Measurements from ENCODE around the gene GRAP2.
"Not testable (repeated sequence)": the region's sequence is repeated elsewhere in the genome, so short reads cannot be mapped to it uniquely, and the experiment has no call there.

Gene GRAP2

DNA sequence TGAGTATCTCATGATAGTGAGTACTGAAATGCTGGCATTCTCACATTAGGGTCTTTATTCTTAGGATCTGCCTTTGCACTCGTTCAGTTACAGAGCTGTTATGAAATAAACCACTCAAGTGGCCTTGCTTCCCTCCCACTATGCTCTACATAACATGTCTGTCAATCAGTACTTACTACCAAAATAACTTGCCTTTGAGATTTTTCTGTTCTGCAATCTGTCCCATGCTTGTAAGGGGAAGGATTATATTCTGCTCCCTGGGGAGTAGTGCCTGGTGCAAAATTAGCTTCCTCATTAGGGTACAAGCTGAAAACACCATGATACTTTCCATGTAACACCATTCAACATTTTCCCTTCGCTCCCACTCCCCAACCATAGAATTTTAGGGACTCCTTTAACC lies 1.9 kb upstream of the GRAP2 start:
- no peak for DNase-seq

DNA sequence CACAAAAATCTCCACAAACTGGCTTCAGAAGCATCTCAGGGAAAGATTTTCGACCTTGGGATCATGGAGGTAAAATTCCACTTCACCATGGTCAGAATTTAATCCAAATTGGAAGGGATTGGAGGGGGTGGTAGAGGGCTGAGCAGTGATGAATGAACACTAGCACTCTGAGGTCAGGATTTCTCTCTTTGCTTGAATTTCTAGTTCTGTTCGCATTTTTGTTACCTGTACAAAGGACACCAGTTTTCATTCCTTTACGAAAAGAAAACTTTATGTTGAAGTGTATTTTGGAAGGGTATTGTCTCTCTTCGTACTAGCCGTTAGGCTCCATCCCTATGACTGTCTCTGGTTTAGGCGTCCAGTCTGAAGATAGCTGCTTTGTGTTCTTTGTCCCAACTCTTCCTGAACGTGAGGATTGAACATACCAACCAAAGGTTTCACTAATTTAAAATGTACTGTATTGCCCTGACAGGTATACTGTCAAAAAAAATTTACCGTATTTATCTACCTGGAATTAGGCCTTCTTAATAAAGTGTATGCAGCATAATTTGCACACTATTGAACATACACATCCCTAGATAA lies 772 bp downstream of the GRAP2 start:
- DNase-seq = no peak

- not testable (repeated sequence) for DNase-seq
Observed at GRCh38 chr22:39904024-39904423, 3.1 kb downstream of the GRAP2 start.

DNA sequence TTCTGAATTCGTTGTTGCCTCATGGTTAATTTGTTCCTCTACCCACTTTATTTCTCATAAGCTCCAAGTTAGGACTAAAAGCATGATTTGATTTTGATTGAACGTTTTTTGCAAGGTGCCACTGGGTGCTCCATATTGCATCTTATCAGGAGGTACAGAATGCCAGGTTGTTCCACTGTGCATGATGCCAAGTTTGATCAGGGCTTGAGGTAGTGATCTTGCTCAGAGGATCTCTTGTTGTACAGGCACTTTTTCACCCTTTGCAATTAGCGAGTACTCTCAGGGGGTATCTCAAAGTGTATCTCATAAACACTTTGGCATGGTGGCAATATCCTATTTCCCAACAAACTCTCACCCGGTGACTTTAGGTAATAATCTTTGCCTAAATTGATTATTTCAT lies 4.0 kb downstream of the GRAP2 start:
- no peak for DNase-seq

DNA sequence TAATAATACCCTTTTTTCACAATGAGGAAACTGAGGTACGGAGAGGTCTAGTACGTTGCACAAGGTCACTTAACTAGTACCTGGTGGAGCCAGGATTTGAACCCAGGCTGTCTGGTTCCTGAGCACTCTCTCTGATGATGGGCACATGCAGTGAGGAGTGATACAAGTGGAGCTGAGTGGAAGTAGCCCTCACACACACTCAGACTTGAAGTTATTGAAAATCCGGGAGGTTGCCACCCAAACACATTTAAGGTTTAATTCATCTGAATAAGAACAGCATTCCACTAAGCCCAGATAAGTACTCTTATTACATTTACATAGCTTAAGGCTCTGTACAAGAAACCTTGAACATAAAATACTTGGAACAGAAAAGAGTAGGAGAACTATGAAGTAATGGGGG lies 4.8 kb downstream of the GRAP2 start:
- no peak for DNase-seq

- DNase-seq = no peak
Observed at GRCh38 chr22:39906207-39906606, 5.3 kb downstream of the GRAP2 start.

DNA sequence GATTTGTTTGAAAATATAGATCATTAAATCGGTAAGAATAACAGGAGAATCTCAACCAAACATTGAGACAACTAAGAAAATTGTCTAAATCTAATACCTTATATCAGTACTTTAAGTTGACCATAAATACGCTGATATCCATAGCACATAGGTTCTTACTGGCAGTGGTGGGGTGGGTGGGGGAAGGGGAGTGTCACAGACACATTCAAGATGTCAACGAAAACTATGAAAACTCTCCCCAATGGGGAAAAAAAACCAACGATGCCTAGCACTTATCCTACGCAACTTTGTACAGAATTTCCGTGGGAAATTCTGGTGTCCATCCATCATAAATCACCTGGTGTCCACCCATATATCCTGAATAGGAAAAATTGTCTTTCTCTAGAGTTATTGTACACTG lies 6.2 kb downstream of the GRAP2 start:
- peak; percentile 37 for DNase-seq

GRCh38 chr22:39907605-39908097 lies 6.8 kb downstream of the GRAP2 start:
- no peak for DNase-seq

GRCh38 chr22:39908136-39908535 lies 7.3 kb downstream of the GRAP2 start:
- DNase-seq = no peak

DNA sequence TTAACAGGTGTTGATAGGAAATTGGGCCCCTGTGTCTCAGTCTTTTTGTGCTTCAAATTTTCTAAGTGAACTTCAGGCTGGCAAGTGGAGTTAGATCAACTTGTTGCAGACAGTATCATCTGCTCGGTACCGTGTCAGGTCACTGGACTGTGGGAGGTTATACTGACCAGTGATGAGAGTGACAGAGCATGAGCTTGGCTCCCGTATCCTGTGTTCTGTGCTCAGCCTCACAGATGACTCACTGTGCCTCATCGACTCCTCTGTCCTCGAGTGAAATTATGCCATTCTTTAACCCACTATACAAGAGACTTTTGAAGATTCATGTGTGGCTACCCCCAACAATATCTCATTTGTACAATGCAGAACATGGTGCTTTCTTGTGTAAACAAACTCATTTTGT lies 7.9 kb downstream of the GRAP2 start:
- no peak for DNase-seq

DNA sequence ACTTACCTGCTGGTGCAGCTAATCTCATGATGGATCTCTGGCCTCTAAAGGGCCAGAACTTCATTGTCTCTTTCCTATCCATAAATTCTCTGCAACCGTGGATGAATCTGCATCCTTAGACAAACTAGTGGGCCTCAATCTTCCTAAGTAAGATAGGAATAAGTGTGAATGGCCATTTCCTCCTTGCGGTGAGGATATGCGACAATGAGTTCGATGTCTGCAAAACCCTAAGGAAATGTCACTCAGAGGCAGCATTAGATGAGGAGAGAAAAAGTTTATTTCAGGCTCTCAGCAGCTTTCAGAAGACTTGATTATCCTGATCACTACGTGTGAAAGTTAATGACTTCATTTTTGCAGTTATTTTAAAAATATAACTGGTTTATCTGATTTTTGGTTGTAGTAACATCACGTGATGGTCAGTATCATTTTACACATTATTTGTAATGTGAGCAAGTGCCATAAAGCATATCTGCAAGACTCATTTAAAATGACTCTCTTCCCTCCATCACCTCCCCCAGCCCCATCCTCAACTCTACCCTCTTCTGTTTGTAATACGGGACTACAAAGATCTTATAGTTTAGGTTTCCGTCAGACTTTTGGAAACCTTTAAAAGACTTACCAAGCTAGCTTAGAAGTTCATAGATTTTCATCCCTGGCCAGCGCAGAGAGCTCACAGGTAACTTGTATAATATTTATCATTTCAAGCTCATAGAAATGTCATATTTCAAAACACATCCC lies 10.2 kb downstream of the GRAP2 start:
- no peak for DNase-seq

- DNase-seq = no peak
Observed at GRCh38 chr22:39913321-39913720, 12.4 kb downstream of the GRAP2 start.

DNA sequence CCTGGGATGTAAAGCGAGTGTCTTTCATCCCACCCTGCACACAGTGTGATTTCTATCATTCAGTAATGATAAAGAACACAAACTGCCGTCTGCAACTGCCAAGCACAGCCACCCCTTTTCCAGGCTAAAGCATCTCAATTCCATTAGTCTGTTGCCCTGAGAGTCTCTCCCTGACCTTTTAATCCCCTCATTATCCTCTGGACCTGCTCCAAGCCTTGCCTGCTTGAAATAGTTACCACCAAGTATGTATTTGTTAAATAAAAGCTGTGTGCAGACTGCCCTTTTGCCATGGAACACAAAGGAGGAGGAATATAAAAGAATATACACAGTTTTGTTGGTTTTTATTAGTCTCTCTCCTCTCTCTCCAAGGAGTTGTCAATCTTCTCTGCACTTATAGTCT lies 13.0 kb downstream of the GRAP2 start:
- no peak for DNase-seq

DNA sequence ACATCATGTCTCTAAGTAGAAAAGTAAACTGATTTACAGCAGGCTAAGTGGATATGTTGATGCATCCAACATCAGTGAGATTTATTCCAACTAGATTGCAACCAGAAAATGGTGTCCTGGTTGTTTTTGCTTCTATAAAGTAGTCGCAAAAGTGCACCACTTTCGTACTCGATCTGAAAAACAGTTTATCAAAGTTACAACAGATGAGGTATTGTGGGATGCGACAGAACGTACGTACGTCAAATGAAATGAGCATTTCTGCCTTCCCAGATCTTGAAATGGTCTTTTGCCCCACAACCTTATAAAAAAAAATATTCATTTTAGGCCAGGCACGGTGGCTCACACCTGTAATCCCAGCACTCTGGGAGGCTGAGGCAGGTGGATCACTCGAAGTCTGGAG lies 13.7 kb downstream of the GRAP2 start:
- DNase-seq = no peak

- DNase-seq = no peak
Observed at GRCh38 chr22:39915295-39915726, 14.4 kb downstream of the GRAP2 start.

- no peak for DNase-seq
Observed at GRCh38 chr22:39916496-39916895, 15.6 kb downstream of the GRAP2 start.

DNA sequence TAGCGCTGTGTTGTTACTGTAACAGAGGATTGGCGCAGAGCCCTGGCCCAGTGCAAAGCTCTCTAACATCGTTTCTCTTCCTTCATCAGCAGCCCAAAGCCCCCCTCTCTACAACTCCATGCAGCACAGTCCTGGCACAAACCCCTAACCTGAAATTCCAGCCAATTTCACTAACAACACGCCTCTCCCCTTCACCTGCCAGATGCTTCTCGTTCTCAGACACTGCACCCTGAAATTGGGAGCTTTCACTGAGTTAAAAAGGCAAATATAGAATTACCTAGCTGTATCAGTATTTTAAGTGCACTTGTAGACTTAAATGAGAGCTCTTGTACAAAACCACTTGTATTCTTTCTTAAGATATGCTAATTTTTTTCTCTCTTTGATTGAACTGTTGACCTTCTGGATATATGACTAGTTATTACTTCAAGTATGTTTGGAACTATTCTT lies 16.3 kb downstream of the GRAP2 start:
- no peak for DNase-seq

DNA sequence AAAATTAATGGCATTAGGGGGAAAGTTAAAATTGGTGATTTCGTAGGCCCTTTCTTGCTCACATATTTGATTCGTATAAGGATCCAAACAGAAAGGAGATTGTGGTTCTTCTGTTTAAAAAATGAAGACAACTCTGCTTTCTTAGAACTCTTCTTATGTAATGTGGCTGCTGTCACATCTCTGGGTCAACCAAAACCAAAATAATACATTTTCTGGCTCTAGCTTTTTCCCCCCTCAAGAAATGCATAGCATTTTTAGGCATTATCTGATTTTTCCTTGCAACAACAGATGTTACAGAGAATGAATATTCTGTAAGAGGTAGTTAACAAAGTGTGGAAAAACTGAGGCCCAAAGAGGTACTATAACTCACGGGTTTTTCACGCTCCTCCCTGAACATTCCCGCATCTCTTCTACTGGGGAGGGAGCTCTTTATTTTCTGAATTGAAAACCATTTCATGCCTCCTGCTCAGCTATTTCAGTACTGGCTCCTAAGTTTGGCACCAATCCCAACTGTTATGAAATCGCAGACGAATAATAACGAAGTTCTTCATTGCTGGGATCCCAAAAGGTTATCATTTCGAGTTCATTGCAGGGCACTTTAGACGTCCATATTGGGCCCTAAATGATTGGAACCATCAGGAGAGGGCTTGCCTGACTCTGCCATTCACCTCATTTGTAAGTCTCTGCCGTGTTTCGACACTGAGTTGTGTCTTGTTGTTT lies 17.1 kb downstream of the GRAP2 start:
- no peak for DNase-seq

DNA sequence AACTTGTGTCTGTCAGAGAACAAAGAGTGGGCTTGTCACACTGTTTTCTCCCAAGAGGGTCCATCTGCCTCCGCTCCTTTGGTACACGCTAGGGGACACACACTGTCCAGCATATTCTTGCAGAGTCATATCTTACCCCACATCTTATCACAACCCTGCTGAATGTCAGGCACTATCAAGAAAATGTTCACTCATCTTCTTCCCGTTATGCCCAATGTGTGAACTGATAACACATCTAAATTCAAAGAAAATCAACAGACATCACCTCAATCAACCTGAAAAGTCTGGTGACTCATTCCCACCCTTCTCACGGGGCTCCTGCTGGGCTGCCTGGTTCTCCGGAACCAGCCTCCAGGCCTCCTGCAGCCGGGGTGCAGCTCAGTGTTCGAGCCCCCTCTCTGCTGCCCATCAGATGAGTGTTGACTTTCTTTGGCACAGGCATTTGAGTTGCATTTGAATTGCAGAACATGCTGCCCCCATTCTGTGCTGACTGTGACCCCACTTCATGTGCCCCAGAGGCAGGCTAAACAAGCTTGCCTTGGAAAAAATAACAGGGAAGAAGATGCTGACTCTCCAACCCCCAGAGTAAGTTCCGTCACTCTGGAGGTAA lies 19.4 kb downstream of the GRAP2 start:
- peak; percentile 65 for DNase-seq

GRCh38 chr22:39923696-39924095 lies 22.8 kb downstream of the GRAP2 start:
- DNase-seq = no peak

DNA sequence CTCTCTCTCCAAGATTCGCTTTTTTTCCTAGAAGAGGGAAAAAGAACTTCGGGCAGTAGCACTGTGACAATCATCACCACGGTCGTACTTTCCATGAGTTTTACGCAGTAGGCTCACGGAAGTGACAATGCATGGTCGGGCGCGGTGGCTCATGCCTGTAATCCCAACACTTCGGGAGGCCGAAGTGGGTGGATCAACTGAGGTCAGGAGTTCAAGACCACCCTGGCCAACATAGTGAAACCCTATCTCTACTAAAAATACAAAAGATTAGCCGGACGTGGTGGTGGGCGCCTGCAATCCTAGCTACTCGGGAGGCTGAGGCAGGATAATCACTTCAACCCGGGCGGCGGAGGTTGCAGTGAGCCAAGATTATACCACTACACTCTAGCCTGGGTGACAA lies 23.4 kb downstream of the GRAP2 start:
- no peak for DNase-seq

- no peak for DNase-seq
Observed at GRCh38 chr22:39925273-39925672, 24.4 kb downstream of the GRAP2 start.

GRCh38 chr22:39925909-39926679 lies 25.2 kb downstream of the GRAP2 start:
- DNase-seq = no peak
